Activated effector memory CD4-positive, alpha-beta T cell treated with Interleukin-2 at 50 U/mL for 16 hours (primary cell): ENCODE data around the gene TLL2.

ENCODE experiments used
- DNase-seq: peaks from one replicate; pipeline ENCODE4 v3.0.0-alpha.2; 2020

TLL2 gene

GRCh38 chr10:96505150-96506136, 8.3 kb downstream of the TLL2 start:
- DNase-seq, result no peak

GRCh38 chr10:96502561-96503282, 11.0 kb downstream of the TLL2 start:
- DNase-seq, result no peak

- DNase-seq, result no peak
These were observed 11.7 kb downstream of the TLL2 start for GRCh38 chr10:96501985-96502384.

- no peak for DNase-seq
These were observed 13.2 kb downstream of the TLL2 start for GRCh38 chr10:96500519-96500918.

- no peak for DNase-seq
These were observed 13.7 kb downstream of the TLL2 start for GRCh38 chr10:96500050-96500449.

- DNase-seq, result no peak
These were observed 16.3 kb downstream of the TLL2 start for GRCh38 chr10:96497391-96497790.

GRCh38 chr10:96496281-96496925, 17.3 kb downstream of the TLL2 start:
- no peak for DNase-seq

- DNase-seq, result no peak
These were observed 18.2 kb downstream of the TLL2 start for GRCh38 chr10:96495544-96495943.

- DNase-seq, result no peak
These were observed 19.0 kb downstream of the TLL2 start for GRCh38 chr10:96494694-96495093.

- DNase-seq, result no peak
These were observed 19.7 kb downstream of the TLL2 start for GRCh38 chr10:96493871-96494525.

GRCh38 chr10:96493254-96493653, 20.5 kb downstream of the TLL2 start:
- DNase-seq, result no peak

- no peak for DNase-seq
These were observed 22.4 kb downstream of the TLL2 start for GRCh38 chr10:96491303-96491702.

GRCh38 chr10:96488161-96488935, 25.4 kb downstream of the TLL2 start:
- no peak for DNase-seq

- no peak for DNase-seq
These were observed 30.7 kb downstream of the TLL2 start for GRCh38 chr10:96482815-96483588.

GRCh38 chr10:96478355-96478754, 35.4 kb downstream of the TLL2 start:
- DNase-seq, result no peak

GRCh38 chr10:96473866-96474265, 39.9 kb downstream of the TLL2 start:
- no peak for DNase-seq

GRCh38 chr10:96470116-96470743, 43.5 kb downstream of the TLL2 start:
- DNase-seq, result no peak

- DNase-seq, result no peak
These were observed 44.9 kb downstream of the TLL2 start for GRCh38 chr10:96468845-96469244.

GRCh38 chr10:96465599-96465998, 48.1 kb downstream of the TLL2 start:
- no peak for DNase-seq

GRCh38 chr10:96463562-96463961, 50.2 kb downstream of the TLL2 start:
- DNase-seq, result no peak
